Keratinocyte (primary cell): ENCODE results near the gene FNTB. TPM values are rescaled to one million over a fixed set of nuclear protein-coding genes. Genes with fewer than 3 reads are reported as not detected.

Experiments used
- DNase-seq: peaks from one replicate; pipeline ENCODE4 v3.0.0-alpha.2; 2011; ENCODE audit warnings: low read depth, missing footprints, low spot score
- FAIRE-seq: peaks from 2 replicates; lab custom pipeline; 2011; peaks lifted over from hg19 to GRCh38; lab: Jason Lieb, UNC
- H2AFZ ChIP-seq: 2 replicates; pipeline ENCODE4 v1.6.0; 2012; ENCODE audit warnings: low read length, control low read depth, inconsistent platforms; ENCODE audit not compliant: control insufficient read depth
- H3K27ac ChIP-seq: 2 replicates; pipeline ENCODE4 v1.5.1; 2011; ENCODE audit warnings: low read length; ENCODE audit not compliant: control insufficient read depth, insufficient read depth
- H3K27me3 ChIP-seq: 3 replicates; pipeline ENCODE4 v1.6.0; 2011; ENCODE audit warnings: low read length; ENCODE audit not compliant: control insufficient read depth, insufficient read depth; ENCODE audit errors: extremely low read depth
- H3K36me3 ChIP-seq, 2 experiments: 2 replicates in 1 of 2; 3 replicates in 1 of 2; pipeline ENCODE4 v1.5.1; 2011; ENCODE audit warnings: low read length in 2 of 2, mild to moderate bottlenecking in 1 of 2; ENCODE audit not compliant: control insufficient read depth in 2 of 2, insufficient read depth in 2 of 2; ENCODE audit errors: extremely low read depth in 1 of 2
- H3K4me1 ChIP-seq: 3 replicates; pipeline ENCODE4 v1.5.1; 2011; ENCODE audit warnings: low read length; ENCODE audit not compliant: control insufficient read depth, insufficient read depth; ENCODE audit errors: extremely low read depth
- H3K4me2 ChIP-seq: 3 replicates; pipeline ENCODE4 v1.6.0; 2011; ENCODE audit warnings: low read depth, low read length; ENCODE audit not compliant: control insufficient read depth, insufficient read depth; ENCODE audit errors: extremely low read depth
- H3K4me3 ChIP-seq, 3 experiments: fragments of 200-600 bp in 1 of 3; sonication (generic) in 1 of 3; 2 replicates in 2 of 3; 3 replicates in 1 of 3; pipeline ENCODE4 v1.5.1; 2011 to 2016; ENCODE audit warnings: low read length in 3 of 3, mild to moderate bottlenecking in 3 of 3, control low read depth in 2 of 3, inconsistent platforms in 1 of 3, low read depth in 1 of 3, mixed read lengths in 1 of 3, mixed run types in 1 of 3, moderate library complexity in 1 of 3; ENCODE audit not compliant: control insufficient read depth in 2 of 3, insufficient read depth in 2 of 3; ENCODE audit errors: extremely low read depth in 1 of 3
- H3K79me2 ChIP-seq: 2 replicates; pipeline ENCODE4 v1.6.0; 2012; ENCODE audit warnings: low read length; ENCODE audit not compliant: control insufficient read depth, insufficient read depth
- H3K9ac ChIP-seq: 3 replicates; pipeline ENCODE4 v1.6.0; 2011; ENCODE audit warnings: low read length; ENCODE audit not compliant: control insufficient read depth, insufficient read depth; ENCODE audit errors: extremely low read depth
- H3K9me1 ChIP-seq: 3 replicates; pipeline ENCODE4 v1.6.0; 2011; ENCODE audit warnings: low read length; ENCODE audit not compliant: control insufficient read depth, insufficient read depth; ENCODE audit errors: extremely low read depth
- H3K9me3 ChIP-seq: 2 replicates; pipeline ENCODE4 v1.5.1; 2012; ENCODE audit warnings: low read depth, low read length; ENCODE audit not compliant: control insufficient read depth
- H4K20me1 ChIP-seq: 3 replicates; pipeline ENCODE4 v1.6.0; 2011; ENCODE audit warnings: low read length; ENCODE audit not compliant: control insufficient read depth, insufficient read depth; ENCODE audit errors: extremely low read depth
- EZH2 ChIP-seq: IDR thresholded peaks from one replicate; pipeline ENCODE4 v1.6.1; 2012; ENCODE audit warnings: inconsistent platforms, mild to moderate bottlenecking, low read length, moderate library complexity
- dilution Hi-C: fragments of 300-500 bp; cut with MboI; formaldehyde crosslinking; loops from one replicate; pipeline ENCODE4 v1.7.0; 2020; ENCODE audit warnings: low sequenced_read_pairs; ENCODE audit not compliant: extremely low pct_ligation_motif_present
- polyA plus RNA-seq, 5 experiments: library from polyadenylated mRNA; depleted of rRNA in 3 of 5; stranded (reverse) in 3 of 5; stranded (forward) in 1 of 5; unstranded in 1 of 5; fragments of >200 nt; gene quantifications; 1 replicate in 1 of 5; 2 replicates in 3 of 5; 3 replicates in 1 of 5; pipeline versions ENCODE4 v1.2.1 to v1.2.3, GENCODE V29; 2011 to 2012; ENCODE audit warnings: missing spikeins in 2 of 5, low read depth in 1 of 5, low replicate concordance in 1 of 5
- TF ChIP-seq, protein P1 (sequence below), 3 experiments: IDR thresholded peaks in 1 of 3; conservative IDR thresholded peaks in 1 of 3; optimal IDR thresholded peaks in 1 of 3; 2 replicates in 2 of 3; 3 replicates in 1 of 3; pipeline versions ENCODE3 to v1.5.1; 2011; ENCODE audit warnings: low read length in 3 of 3, mild to moderate bottlenecking in 3 of 3, moderate library complexity in 2 of 3, control low read depth in 1 of 3, inconsistent platforms in 1 of 3; ENCODE audit not compliant: insufficient read depth in 2 of 3; ENCODE audit errors: extremely low read depth in 1 of 3

FNTB gene
- polyA plus RNA-seq, 1 donor (not counting 4 experiments of a cell fraction or from before 2014, with no cell fraction given), result 10.1 TPM

DNA sequence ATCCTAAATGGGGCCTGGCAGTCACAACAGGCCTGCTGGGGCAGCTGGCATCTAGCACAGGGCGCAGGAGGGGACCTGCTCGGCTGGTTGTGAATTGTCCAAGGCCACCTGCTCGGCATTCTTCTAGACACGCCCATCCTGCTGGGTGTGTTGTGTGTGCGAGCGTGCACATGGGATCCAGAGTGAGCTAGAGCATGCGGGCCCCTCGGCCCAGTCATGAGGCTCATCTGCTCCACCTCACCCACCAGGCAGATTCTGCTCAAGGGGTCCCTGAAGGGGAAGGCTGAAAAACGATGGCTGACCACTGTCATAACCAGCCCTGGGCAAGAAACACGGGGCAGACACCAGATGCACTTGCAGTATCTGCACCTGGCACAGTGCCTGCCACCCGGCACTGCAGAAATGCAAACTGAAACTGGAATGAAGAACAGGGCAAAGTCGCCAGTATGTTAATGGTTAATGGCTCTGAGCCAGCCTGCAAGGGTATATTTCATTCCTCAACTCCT is 83.8 kb downstream of the FNTB start:
- Histone ChIP-seq H3K79me2 (no peaks in the 10 kb centered on the region), H3K9me3 (no peaks in the 10 kb centered on the region), H3K4me2 (peak overlapping the region; percentile 61), H3K36me3 (peaks cover 14 to 23% of the 10 kb centered on the region in 2 experiments), H2AFZ (no peak overlapping the region), H3K27me3 (no peaks in the 10 kb centered on the region), H3K4me1 (peaks cover 15% of the 10 kb centered on the region), H3K4me3 (no peak overlapping the region), H3K27ac (no peak overlapping the region), H3K9ac (no peak overlapping the region), H3K9me1 (no peaks in the 10 kb centered on the region), H4K20me1 (no peaks in the 10 kb centered on the region)
- DNase-seq (no peak), FAIRE-seq (no peak)
- no peak for TF ChIP-seq EZH2
- TF ChIP-seq, protein P1, sequence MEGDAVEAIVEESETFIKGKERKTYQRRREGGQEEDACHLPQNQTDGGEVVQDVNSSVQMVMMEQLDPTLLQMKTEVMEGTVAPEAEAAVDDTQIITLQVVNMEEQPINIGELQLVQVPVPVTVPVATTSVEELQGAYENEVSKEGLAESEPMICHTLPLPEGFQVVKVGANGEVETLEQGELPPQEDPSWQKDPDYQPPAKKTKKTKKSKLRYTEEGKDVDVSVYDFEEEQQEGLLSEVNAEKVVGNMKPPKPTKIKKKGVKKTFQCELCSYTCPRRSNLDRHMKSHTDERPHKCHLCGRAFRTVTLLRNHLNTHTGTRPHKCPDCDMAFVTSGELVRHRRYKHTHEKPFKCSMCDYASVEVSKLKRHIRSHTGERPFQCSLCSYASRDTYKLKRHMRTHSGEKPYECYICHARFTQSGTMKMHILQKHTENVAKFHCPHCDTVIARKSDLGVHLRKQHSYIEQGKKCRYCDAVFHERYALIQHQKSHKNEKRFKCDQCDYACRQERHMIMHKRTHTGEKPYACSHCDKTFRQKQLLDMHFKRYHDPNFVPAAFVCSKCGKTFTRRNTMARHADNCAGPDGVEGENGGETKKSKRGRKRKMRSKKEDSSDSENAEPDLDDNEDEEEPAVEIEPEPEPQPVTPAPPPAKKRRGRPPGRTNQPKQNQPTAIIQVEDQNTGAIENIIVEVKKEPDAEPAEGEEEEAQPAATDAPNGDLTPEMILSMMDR (optimal IDR thresholded peaks at IDR 0.05 in 1 of 3, IDR thresholded peaks at IDR 0.05 in 1 of 3, conservative IDR thresholded peaks at IDR 0.05 in 1 of 3; ENCODE audit: extremely low read depth in 1 of 3, insufficient read depth in 2 of 3, low read length in 3 of 3), result no peak
- dilution Hi-C loops, result no loop called here

DNA sequence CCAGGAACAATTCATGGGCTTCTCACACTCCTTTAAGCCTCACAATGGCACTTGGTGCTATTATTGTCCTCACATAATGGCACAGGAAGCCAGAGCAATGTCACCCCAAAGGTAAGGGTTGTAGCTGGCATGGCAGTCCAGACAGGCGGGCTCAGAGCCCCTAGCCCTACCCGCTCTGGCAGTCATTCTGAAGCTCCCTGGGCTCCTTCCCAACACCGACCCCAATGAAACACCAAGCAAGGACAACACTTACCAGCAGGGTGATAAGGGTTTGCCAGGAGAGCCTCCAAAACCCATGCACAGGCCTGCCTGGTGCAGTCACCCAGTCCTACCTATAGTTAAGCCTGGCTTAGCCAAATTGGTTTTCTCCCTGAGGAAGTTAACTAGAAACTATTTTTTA is 84.8 kb downstream of the FNTB start:
- H3K79me2 ChIP-seq, result no peaks in the 10 kb centered on the region
- no peak overlapping the region for H2AFZ ChIP-seq
- no peak for DNase-seq
- no peak for TF ChIP-seq EZH2
- TF ChIP-seq, protein P1 (optimal IDR thresholded peaks at IDR 0.05 in 1 of 3, IDR thresholded peaks at IDR 0.05 in 1 of 3, conservative IDR thresholded peaks at IDR 0.05 in 1 of 3; ENCODE audit: extremely low read depth in 1 of 3, insufficient read depth in 2 of 3, low read length in 3 of 3), result no peak
- H4K20me1 ChIP-seq, result no peaks in the 10 kb centered on the region
- peaks cover 19 to 21% of the 10 kb centered on the region in 2 experiments for H3K36me3 ChIP-seq
- H3K9me3 ChIP-seq, result no peaks in the 10 kb centered on the region
- H3K4me1 ChIP-seq, result peaks cover 15% of the 10 kb centered on the region
- H3K9ac ChIP-seq, result no peak overlapping the region
- no peak overlapping the region for H3K27ac ChIP-seq
- no peaks in the 10 kb centered on the region for H3K27me3 ChIP-seq
- dilution Hi-C loops, result no loop called here
- H3K4me3 ChIP-seq, result no peak overlapping the region
- no peak for FAIRE-seq
- no peak overlapping the region for H3K4me2 ChIP-seq
- no peaks in the 10 kb centered on the region for H3K9me1 ChIP-seq
